Right lobe of liver (tissue), 6 donors: Measurements from ENCODE around the gene INHBE. TPM values are rescaled to one million over a fixed set of nuclear protein-coding genes. Genes with fewer than 3 reads are reported as not detected.

Experiments
- ATAC-seq, 4 donors: fragments of 200-7000 bp; cut with Tn5 transposase; one replicate each; pipeline ENCODE4 v1.9.1; 2020; ENCODE audit warnings: mild to moderate bottlenecking in 4 of 4, moderate library complexity in 4 of 4
- DNase-seq, 3 donors: peaks; one replicate each; pipeline ENCODE4 v3.0.0-alpha.2; 2020
- H3K27ac ChIP-seq, 3 donors: fragments of 200-600 bp; one replicate each; pipeline ENCODE4 v1.8.0; 2022
- H3K27me3 ChIP-seq, 2 donors: fragments of 200-600 bp; one replicate each; pipeline ENCODE4 v1.8.0; 2022
- H3K36me3 ChIP-seq, 4 donors: fragments of 200-600 bp; sonication (generic) in 1 of 4; one replicate each; pipeline versions ENCODE4 v1.5.1 to v1.8.0; 2017 to 2022; ENCODE audit warnings: control low read depth in 1 of 4
- H3K4me1 ChIP-seq, 4 donors: fragments of 200-600 bp; sonication (generic) in 1 of 4; one replicate each; pipeline versions ENCODE4 v1.5.1 to v1.8.0; 2017 to 2022; ENCODE audit warnings: control low read depth in 1 of 4
- H3K4me3 ChIP-seq, 3 donors: fragments of 200-600 bp; one replicate each; pipeline ENCODE4 v1.8.0; 2022
- H3K9me3 ChIP-seq, 4 donors: fragments of 200-600 bp; sonication (generic) in 1 of 4; one replicate each; pipeline versions ENCODE4 v1.5.1 to v1.8.0; 2017 to 2022; ENCODE audit warnings: control low read depth in 1 of 4
- POLR2A ChIP-seq: fragments of 450-650 bp; IDR thresholded peaks from one replicate; pipeline ENCODE4 v1.6.1; 2017; ENCODE audit warnings: antibody characterized with exemption, mild to moderate bottlenecking
- WGBS: methylation state at CpG from one replicate; pipeline ENCODE4 v1.1.6; 2018; ENCODE audit warnings: low coverage, low lambda C conversion rate; ENCODE audit not compliant: insufficient coverage; ENCODE audit errors: missing lambda C conversion rate; 5-methylcytosine and 5-hydroxymethylcytosine counted together
- intact Hi-C, 2 donors: fragments of 100-400 bp; cut with DNase I; formaldehyde crosslinking; loops; one replicate each; pipeline versions ENCODE4 v1.11.2 to v1.14.1; 2022
- total RNA-seq, 6 experiments: library from RNA; depleted of rRNA in 2 of 6; stranded (reverse); fragments of >200 nt in 2 of 6; fragmentation: NEBNext Ultra II Directional in 3 of 6; extraction: Animal tissue kit (Norgen Biotek cat#: 25700) in 3 of 6; gene quantifications; one replicate each; pipeline versions ENCODE4 v1.1.0 to v1.2.4, GENCODE V29; 2016 to 2023
- TF ChIP-seq, protein P1 (sequence below), 4 donors: fragments of 200-600 bp in 3 of 4; fragments of 450-650 bp in 1 of 4; IDR thresholded peaks; one replicate each; pipeline versions ENCODE4 v1.5.1 to v1.8.0; 2016 to 2022; ENCODE audit warnings: antibody characterized with exemption in 4 of 4, mild to moderate bottlenecking in 2 of 4
- donor health status: DM: no; HTN: yes; CAD: no.
- donor health status: DM: no; HTN: no; CAD: no.
- donor health status: DM: no; HTN: no; CAD: no.
- donor health status: DM: no; HTN: yes; CAD: no.
- donor health status: DM: no; HTN: yes; CAD: no.

Gene INHBE
- total RNA-seq, 6 experiments from 2014 or later, result 17.4 to 302 (median 150) TPM

DNA sequence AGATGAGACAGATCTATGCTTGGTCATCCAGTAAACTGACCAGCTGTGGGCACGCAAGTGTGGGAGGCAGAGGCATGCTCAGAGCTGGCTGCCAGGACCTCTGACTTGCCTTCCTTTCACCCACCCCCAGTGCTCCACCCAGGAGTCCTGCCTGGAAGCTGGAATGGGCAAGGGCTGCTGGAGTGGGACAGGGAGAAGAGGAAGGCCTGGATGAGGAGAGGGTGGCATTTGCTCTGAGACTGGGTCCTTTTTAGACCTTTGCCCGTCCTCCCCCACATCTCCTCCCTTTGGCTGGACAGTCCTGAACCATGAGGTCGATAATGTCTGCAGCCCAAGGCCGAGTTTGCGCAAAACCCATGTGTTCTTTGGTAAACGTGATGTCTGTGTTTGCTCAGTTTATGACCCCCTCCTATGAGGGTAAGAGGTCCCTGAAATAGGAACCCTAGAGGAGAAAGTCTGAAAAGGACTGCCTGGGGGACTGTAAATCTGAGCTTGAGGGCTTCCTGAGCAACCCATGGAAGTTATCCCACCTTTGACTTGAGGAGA, 3.8 kb upstream of the INHBE start:
- 30% methylated on average over 6 of the region's 6 CpGs for WGBS
- H3K36me3 ChIP-seq, result no peaks in the 10 kb centered on the region
- peak overlapping the region; percentile 71 to 83 (median 72) for H3K27ac ChIP-seq
- no peak overlapping the region for H3K4me3 ChIP-seq
- peaks cover 0 to 61% (median 23%) of the 10 kb centered on the region in 4 donors for H3K4me1 ChIP-seq
- H3K27me3 ChIP-seq, result no peaks in the 10 kb centered on the region
- ATAC-seq (peak; percentile 47 to 70 (median 56)), DNase-seq (peak; percentile 86 to 96 (median 89))
- H3K9me3 ChIP-seq, result no peaks in the 10 kb centered on the region
- peak; percentile 62 for TF ChIP-seq POLR2A
- TF ChIP-seq, protein P1, sequence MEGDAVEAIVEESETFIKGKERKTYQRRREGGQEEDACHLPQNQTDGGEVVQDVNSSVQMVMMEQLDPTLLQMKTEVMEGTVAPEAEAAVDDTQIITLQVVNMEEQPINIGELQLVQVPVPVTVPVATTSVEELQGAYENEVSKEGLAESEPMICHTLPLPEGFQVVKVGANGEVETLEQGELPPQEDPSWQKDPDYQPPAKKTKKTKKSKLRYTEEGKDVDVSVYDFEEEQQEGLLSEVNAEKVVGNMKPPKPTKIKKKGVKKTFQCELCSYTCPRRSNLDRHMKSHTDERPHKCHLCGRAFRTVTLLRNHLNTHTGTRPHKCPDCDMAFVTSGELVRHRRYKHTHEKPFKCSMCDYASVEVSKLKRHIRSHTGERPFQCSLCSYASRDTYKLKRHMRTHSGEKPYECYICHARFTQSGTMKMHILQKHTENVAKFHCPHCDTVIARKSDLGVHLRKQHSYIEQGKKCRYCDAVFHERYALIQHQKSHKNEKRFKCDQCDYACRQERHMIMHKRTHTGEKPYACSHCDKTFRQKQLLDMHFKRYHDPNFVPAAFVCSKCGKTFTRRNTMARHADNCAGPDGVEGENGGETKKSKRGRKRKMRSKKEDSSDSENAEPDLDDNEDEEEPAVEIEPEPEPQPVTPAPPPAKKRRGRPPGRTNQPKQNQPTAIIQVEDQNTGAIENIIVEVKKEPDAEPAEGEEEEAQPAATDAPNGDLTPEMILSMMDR (IDR thresholded peaks at IDR 0.05), result no peak
- intact Hi-C loops, result no loop called here

DNA sequence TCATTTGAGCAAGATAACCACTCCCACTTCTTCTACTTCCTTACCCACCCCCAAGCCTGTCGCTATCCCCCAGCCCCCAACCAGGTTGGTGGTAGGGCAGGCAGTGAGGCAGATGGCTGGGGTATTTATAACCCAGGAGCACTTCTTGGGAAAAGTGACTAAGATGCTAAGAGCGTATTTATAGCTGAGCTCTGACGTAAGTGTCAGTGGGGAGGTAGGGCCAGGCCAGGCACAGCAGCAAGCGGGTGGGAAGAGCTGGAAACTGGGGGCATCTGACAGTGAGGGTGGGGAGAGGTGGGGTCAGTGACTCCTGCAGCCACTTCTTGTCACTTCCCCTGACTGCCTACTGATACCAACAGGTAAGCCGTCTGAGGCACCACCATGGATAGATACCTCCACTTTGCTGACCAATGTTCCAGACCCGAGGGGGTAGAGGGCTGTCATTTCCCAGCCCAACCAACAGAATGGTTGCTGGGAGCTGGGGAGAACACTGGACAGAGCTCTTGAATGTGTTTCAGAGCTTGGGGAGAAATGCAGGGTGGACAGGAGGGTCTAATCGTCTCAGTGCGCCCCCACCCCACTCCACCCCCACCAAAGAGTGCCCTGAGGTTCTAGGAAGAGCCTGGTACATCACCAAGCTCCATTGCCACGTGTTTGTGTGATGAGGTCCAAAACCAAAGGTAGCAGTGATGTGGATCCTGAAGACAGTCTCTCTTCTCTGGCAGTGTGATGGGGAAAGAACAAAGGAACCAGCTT, 2.7 kb upstream of the INHBE start:
- Histone ChIP-seq H3K4me1 (peaks cover 0 to 68% (median 23%) of the 10 kb centered on the region in 4 donors), H3K27me3 (no peaks in the 10 kb centered on the region), H3K36me3 (no peaks in the 10 kb centered on the region), H3K4me3 (no peak overlapping the region), H3K9me3 (no peaks in the 10 kb centered on the region), H3K27ac (peak overlapping the region; percentile 71 to 83 (median 72))
- DNase-seq, result peak in 2 of 3 donors; percentile 56 to 61
- no peak for TF ChIP-seq POLR2A
- TF ChIP-seq, protein P1 (IDR thresholded peaks at IDR 0.05), result no peak
- intact Hi-C loops, result no loop called here
- WGBS, result 10% methylated on average over 7 of the region's 9 CpGs
- peak in 2 of 4 donors; percentile 2 to 13 for ATAC-seq

- TF ChIP-seq, protein P1 (IDR thresholded peaks at IDR 0.05), result peak; percentile 92 to 94 (median 94)
- TF ChIP-seq POLR2A, result no peak
- DNase-seq (peak; percentile 85 to 86 (median 85)), ATAC-seq (peak; percentile 34 to 49 (median 44))
- no peaks in the 10 kb centered on the region for H3K27me3 ChIP-seq
- peaks cover 0 to 74% (median 23%) of the 10 kb centered on the region in 4 donors for H3K4me1 ChIP-seq
- peak overlapping the region; percentile 71 to 83 (median 72) for H3K27ac ChIP-seq
- H3K36me3 ChIP-seq, result no peaks in the 10 kb centered on the region
- intact Hi-C loops, result no loop called here
- no peak overlapping the region for H3K4me3 ChIP-seq
- no peaks in the 10 kb centered on the region for H3K9me3 ChIP-seq
- 22% methylated on average over 7 of the region's 7 CpGs for WGBS
Measured at GRCh38 chr12:57452937-57453509, 2.1 kb upstream of the INHBE start.

DNA sequence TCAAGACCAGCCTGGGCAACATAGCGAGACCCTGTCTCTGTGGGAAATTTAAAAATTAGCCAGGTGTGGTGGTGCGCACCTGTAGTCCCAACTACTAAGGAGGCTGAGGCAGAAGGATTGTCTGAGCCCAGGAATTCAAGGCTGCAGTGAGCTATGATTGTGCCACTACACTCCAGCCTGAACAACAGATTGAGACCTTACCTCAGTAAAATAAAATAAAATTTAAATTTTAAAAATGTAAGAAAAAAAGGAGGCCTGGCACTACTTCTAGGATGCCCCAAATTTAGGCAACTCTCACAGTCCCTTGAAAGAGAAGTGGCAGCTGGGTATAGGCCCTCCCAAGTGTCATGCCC, 918 bp upstream of the INHBE start:
- 65% methylated on average over 2 of the region's 2 CpGs for WGBS
- no peaks in the 10 kb centered on the region for H3K27me3 ChIP-seq
- intact Hi-C loops, result loop anchor here in 1 of 2 donors (2.0 kb wide), 1 partner anchor 19 kb away; the partner anchor contains the start of gene INHBC
- DNase-seq (no peak), ATAC-seq (no peak)
- H3K27ac ChIP-seq, result peak overlapping the region; percentile 71 to 83 (median 72)
- peaks cover 0 to 77% (median 23%) of the 10 kb centered on the region in 4 donors for H3K4me1 ChIP-seq
- no peak overlapping the region for H3K4me3 ChIP-seq
- no peaks in the 10 kb centered on the region for H3K36me3 ChIP-seq
- TF ChIP-seq, protein P1 (IDR thresholded peaks at IDR 0.05), result no peak
- no peak for TF ChIP-seq POLR2A
- no peaks in the 10 kb centered on the region for H3K9me3 ChIP-seq
